ENCODE data around the gene ORM1.

ORM1 gene

DNA sequence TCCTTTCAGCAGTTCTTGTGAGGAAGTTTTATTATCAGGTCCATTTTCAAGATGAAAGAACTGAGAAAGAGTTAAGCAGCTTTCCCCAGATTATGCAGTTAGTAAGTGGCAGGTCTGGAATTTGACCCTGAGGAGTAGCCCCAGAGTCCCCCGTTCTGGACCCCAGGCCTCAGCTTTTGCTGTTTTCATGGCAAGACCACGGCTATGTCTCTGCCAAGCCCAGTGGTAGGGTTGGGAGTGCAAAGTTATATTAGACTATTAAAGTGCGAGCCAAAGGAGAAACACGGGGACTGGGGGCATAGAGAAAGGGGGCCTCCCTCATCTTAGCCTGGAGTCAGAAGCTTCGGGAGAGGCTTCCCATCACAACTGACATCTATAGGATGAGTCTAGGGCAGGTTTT, 19.3 kb upstream of the ORM1 start:
- no peak for DNase-seq (ENCODE audit: low read depth)
- no peak overlapping the region for H3K4me3 ChIP-seq (ENCODE audit: low read depth, low read length)

- no peak for DNase-seq (ENCODE audit: low read depth)
- H3K4me3 ChIP-seq (ENCODE audit: low read depth, low read length), result no peak overlapping the region
Observed at GRCh38 chr9:114303977-114304376, 18.9 kb upstream of the ORM1 start.

- DNase-seq (ENCODE audit: low read depth), result no peak
- no peak overlapping the region for H3K4me3 ChIP-seq (ENCODE audit: low read depth, low read length)
Observed at GRCh38 chr9:114304416-114305188, 18.3 kb upstream of the ORM1 start.

DNA sequence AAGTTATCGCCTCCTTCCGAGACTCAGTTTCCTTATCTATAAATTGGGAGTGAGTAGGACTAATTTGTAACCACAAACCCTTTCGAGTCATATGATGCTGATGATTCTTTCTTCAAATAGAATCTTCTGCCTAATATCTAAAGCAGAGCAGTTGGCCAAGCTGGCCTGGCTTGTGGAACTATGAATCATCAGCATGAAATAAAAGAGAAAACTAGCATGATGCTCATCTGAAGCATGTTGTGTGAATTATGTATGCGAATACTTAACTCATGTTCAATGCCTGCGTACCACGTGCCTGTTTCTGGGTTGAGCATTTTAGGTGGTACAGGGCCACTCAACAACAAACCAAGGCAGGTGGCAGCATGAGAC, 15.0 kb upstream of the ORM1 start:
- peak; percentile 10 for DNase-seq (ENCODE audit: low read depth)
- H3K4me3 ChIP-seq (ENCODE audit: low read depth, low read length), result no peak overlapping the region

DNA sequence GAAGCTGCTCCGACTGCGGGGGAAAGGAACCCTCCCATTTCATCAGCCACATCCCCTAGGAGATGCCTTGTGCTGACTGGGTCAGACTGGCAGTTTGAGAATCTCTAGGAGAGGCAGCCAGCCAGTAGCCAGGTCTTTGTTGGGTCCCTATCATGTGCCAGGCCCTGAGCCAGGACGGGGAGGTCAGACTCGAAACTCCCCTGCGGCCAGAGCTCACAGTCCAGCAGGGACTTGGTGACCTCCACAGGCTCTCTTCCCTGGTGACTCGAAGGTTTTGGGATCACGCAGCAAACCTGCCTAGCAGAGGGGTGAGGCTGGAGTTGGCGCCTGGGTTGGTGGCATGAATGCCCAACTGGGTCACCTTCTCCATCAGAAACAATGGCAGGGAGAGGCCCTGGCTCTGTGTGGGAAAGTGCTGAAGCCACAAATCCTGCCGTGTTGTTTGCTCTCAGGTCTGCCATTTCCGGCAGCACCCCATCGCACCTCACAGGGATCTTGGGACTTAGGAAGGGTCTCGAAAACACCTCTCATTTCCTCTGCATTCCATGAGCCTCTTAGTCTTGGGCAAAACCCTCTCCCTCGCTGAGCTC, 14.4 kb upstream of the ORM1 start:
- DNase-seq (ENCODE audit: low read depth), result no peak
- H3K4me3 ChIP-seq (ENCODE audit: low read depth, low read length), result no peak overlapping the region

DNA sequence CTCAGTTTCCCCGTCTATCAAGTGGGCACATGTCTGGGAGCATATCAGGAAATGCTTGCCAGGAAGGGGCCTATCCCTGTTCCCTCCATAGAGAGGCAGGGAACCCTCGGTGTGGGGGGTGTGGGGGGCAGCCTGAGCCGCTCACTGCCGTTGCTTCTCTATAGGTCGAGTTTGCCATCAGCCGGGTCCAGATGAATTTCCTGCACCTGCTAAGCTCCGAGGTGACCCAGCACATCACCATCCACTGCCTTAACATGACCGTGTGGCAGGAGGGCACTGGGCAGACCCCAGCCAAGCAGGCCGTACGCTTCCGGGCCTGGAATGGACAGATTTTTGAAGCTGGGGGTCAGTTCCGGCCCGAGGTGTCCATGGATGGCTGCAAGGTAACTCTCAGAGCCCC, 13.8 kb upstream of the ORM1 start:
- no peak overlapping the region for H3K4me3 ChIP-seq (ENCODE audit: low read depth, low read length)
- DNase-seq (ENCODE audit: low read depth), result no peak

DNA sequence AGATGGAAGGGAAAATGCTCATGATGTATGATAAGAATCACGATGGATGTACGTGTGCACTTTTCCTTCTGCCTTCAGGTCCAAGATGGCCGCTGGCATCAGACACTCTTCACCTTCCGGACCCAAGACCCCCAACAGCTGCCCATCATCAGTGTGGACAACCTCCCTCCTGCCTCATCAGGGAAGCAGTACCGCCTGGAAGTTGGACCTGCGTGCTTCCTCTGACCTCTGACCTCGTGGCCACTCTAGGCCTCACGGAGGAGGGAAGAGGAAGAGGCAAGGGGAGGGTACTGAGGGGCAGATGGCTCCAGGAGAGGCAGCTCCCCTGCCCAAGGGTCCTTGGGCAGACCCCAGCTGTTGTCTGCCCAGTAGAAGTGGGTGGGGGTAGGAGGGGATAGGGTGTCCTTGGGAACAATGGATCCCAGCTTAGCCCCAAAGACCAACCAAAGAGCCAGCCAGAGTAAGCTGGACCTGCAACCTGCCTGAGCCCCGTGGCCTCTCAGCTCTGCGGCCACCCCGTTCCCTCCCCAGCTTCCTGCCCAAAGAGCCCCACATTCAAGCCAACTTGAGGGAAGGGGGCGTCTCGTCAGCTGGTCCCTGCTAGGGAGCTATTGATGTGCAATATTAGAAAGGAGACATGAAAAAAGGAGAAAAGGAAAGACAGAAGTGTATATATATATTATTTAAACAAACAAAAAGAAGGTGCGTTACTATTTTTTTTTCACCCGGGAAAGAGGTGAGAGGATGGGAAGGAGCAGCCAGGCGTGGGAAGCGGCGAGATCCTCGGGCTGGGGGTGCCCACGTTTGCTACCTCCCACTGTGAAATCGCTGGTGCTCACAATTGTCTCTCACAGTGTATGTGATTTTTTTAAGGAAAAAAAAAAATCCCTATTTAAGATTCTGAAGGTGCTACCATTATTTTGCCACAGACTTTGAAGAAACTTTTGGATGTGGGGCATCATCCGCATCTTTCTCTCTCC, 12.1 kb upstream of the ORM1 start:
- no peak for DNase-seq (ENCODE audit: low read depth)
- no peak overlapping the region for H3K4me3 ChIP-seq (ENCODE audit: low read depth, low read length)

DNA sequence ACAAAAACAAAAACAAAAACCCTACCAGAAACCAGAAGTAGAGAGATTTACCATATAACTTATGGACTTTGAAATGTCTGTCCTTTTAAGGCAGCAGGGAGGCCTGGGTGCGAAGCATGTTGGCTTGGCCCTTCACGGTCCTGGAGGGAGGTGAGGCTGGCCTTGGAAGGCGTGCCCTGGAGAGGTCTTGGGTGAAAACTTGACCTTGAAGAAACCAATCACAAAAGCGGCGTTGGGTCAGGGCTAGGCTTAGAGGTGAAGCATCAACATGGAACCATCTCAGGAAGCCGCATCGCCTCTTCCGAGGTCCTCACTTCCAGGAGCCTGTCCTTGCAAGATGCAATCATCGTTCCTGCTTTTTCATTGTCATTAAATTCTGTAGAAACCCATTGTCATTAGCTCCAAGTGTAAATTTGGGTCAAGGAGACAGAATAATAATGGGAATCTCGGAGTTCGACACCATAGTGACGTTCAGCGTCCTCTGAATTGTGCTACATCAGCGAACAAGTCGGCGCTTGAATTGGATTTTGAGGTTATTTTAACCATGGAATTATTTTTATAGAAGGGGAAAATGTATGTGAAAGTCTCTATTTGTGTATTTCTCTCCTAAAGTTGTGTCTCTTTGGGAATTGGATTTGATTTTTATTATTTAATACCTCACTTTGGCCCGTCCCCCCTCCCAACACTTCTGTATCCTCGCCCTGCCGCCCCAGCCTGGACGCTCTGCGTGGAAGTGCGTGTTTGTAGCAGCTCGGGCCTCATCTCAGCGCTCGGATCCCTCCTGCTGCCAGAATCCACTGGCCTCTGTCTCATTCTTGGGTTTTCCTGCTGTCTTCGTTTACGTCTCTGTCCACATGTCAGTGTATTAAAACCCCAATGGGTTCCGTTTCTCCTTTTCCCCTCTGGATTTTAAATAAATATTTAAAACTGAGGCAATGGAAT, 11.1 kb upstream of the ORM1 start:
- no peak for DNase-seq (ENCODE audit: low read depth)
- H3K4me3 ChIP-seq (ENCODE audit: low read depth, low read length), result no peak overlapping the region

DNA sequence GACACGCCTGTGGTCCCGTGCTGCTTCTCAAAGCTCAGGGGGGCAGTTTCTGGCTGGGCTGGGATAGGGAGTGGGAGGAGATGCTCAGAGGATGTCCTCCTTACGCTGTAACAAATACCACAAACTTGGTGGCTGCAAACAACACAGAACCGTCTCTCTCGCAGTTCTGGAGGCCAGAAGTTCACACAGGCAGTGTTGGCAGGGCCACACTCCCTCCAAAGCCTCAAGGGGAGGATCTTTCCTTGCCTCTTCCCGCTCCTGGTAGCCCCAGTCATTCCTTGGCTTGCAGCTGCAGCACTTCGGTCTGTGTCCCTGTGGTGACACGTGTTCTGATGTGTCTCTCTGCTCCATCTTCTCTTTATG, 10.4 kb upstream of the ORM1 start:
- no peak for DNase-seq (ENCODE audit: low read depth)
- H3K4me3 ChIP-seq (ENCODE audit: low read depth, low read length), result no peak overlapping the region

DNA sequence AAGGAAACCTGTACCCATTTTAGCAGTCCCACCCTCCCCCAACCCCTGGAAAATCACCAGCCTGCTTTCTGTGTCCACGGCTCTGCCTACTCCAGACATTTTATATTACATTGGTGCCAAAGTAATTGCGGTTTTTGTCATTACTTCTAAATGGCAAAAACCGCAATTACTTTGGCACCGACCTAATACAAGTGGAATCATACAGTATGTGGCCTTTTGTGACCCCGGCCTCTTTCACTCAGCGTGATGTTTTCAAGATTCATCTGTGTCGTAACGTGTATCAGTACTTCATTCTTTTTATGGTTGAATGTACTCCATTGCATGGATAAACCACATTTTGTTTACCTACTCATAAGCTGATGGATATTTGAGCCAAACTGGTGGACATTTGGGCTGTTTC, 9.7 kb upstream of the ORM1 start:
- DNase-seq (ENCODE audit: low read depth), result no peak
- no peak overlapping the region for H3K4me3 ChIP-seq (ENCODE audit: low read depth, low read length)

- H3K4me3 ChIP-seq (ENCODE audit: low read depth, low read length), result no peak overlapping the region
- no peak for DNase-seq (ENCODE audit: low read depth)
Observed at GRCh38 chr9:114314256-114314867, 8.5 kb upstream of the ORM1 start.

DNA sequence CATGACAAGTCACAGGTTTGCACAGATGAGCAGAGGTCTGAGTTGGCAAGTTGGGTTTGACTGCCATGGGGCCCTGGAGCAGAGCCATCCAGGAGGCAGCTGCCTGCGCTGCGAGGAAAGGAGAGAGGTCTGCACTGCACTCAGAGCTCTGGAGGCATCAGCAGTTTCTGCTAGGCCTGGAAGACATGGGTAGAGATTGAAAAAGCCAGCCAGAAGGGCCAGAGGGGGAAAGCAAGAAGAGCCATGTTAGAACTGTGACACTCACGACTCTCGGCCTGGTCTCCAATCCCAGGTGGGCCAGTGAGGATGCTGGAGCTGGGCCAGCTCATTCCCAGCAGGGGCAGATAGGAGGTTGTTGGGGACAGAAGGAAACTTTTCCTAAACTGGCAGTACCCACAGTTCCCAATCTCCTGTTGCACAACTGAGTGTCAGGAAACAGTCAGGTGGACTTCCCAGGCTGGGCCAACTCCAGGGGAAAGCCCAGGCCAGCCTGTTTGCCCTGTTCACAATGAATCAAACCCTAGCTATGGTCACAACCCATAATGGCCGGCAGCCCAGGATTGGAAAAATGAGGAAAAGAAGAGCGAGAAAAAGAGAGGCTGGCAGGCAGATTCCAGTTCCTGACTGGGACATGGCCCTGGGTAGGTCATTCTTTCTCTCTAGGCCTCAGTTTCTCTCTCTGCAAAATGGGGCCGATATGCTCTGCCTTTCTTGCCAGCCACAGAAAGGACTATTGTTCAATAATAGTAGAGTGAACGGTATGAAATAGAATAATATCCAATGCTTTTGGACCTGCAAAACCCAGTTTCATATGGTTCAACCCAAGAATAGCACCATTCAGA, 7.8 kb upstream of the ORM1 start:
- DNase-seq (ENCODE audit: low read depth), result no peak
- H3K4me3 ChIP-seq (ENCODE audit: low read depth, low read length), result no peak overlapping the region

- no peak overlapping the region for H3K4me3 ChIP-seq (ENCODE audit: low read depth, low read length)
- DNase-seq (ENCODE audit: low read depth), result no peak
Observed at GRCh38 chr9:114315723-114316363, 7.1 kb upstream of the ORM1 start.

- no peak overlapping the region for H3K4me3 ChIP-seq (ENCODE audit: low read depth, low read length)
- no peak for DNase-seq (ENCODE audit: low read depth)
Observed at GRCh38 chr9:114316605-114317230, 6.2 kb upstream of the ORM1 start.

DNA sequence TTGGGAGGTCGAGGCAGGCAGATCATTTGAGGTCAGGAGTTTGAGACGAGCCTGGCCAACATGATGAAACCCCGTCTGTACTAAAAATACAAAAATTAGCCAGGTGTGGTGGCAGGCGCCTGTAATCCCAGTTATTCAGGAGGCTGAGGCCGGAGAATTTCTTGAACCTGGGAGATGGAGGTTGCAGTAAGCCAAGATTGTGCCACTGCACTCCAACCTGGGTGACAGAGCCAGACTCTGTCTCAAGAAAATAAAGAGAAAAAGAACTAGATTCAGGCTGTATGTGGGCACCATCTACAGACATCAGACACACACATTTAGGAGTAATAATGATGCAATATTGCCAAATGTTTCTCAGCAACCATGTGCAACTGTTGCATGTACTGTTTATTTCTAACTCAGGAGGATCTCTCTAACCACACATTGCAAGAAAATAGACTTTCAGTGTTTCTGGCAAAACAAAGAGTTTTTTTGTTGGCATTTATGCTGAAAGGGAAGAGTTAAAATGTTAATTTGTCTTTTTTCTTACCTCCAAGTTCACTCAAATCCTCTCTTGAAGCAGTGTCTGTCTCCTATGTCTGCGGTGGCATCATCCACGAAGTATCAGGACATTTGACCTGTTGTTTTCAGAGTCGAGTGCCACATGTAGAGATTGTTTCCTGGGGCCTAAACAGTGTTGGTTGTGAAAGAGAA, 5.1 kb upstream of the ORM1 start:
- peak; percentile 45 for DNase-seq (ENCODE audit: low read depth)
- no peak overlapping the region for H3K4me3 ChIP-seq (ENCODE audit: low read depth, low read length)

GRCh38 chr9:114318416-114318815, 4.5 kb upstream of the ORM1 start:
- no peak for DNase-seq (ENCODE audit: low read depth)
- H3K4me3 ChIP-seq (ENCODE audit: low read depth, low read length), result no peak overlapping the region

DNA sequence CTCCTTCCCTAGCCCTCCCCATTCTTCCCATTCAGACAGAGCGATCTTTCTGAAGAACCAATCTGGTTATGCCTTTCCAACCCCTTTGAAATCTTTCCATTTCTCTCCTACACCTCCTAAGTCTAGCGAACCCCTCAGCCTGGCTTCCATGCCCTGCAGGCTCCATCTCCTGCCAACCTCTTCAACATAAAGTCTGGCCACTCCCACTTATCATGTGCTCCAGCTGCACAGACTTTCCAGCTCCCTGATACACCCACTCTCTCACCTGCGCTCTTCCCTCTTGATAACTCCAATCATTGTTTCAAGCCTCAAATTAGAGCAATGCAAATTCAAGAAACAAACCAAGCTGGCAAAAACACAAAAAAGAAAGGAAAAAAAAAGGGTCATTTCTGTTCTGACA, 3.8 kb upstream of the ORM1 start:
- no peak overlapping the region for H3K4me3 ChIP-seq (ENCODE audit: low read depth, low read length)
- no peak for DNase-seq (ENCODE audit: low read depth)

Data from skeletal muscle cell (primary cell).